ENCODE measurements around the gene ELMOD3. TPM values are rescaled to one million over a fixed set of nuclear protein-coding genes. Genes with fewer than 3 reads are reported as not detected.
A peak's percentile ranks its signal among the peaks of the same experiment; 100 is the strongest.

The ELMOD3 gene
- total RNA-seq, 1 donor from 2014 or later = 13.2 TPM

- no peak for FAIRE-seq
- no peak overlapping the region for H3K4me3 ChIP-seq (ENCODE audit: low read depth, low read length)
- TF ChIP-seq CTCF (IDR thresholded peaks at IDR 0.05; ENCODE audit: insufficient read depth, low read length, severe bottlenecking) = no peak
- no peak for DNase-seq (ENCODE audit: low read depth)
- peaks cover 12% of the 10 kb centered on the region for H3K36me3 ChIP-seq (ENCODE audit: control insufficient read depth, insufficient read depth, low read length)
- no peaks in the 10 kb centered on the region for H3K27me3 ChIP-seq (ENCODE audit: control insufficient read depth, insufficient read depth, low read length)
These were observed 31.2 kb downstream of the ELMOD3 start for GRCh38 chr2:85385746-85386145.

GRCh38 chr2:85387754-85388153, 33.2 kb downstream of the ELMOD3 start:
- peaks cover 18% of the 10 kb centered on the region for H3K36me3 ChIP-seq (ENCODE audit: control insufficient read depth, insufficient read depth, low read length)
- no peak for FAIRE-seq

GRCh38 chr2:85388878-85389538, 34.4 kb downstream of the ELMOD3 start:
- no peak for TF ChIP-seq CTCF (IDR thresholded peaks at IDR 0.05; ENCODE audit: insufficient read depth, low read length, severe bottlenecking)
- Histone ChIP-seq H3K27me3 (ENCODE audit: control insufficient read depth, insufficient read depth, low read length) (no peaks in the 10 kb centered on the region), H3K4me3 (ENCODE audit: low read depth, low read length) (no peak overlapping the region), H3K36me3 (ENCODE audit: control insufficient read depth, insufficient read depth, low read length) (peaks cover 18% of the 10 kb centered on the region)
- no peak for DNase-seq (ENCODE audit: low read depth)
- FAIRE-seq = no peak

More at GRCh38 chr2:85387754-85388153, 33.2 kb downstream of the ELMOD3 start:
- Histone ChIP-seq H3K27me3 (ENCODE audit: control insufficient read depth, insufficient read depth, low read length) (no peaks in the 10 kb centered on the region), H3K4me3 (ENCODE audit: low read depth, low read length) (no peak overlapping the region)
- DNase-seq (ENCODE audit: low read depth) = no peak
- TF ChIP-seq CTCF (IDR thresholded peaks at IDR 0.05; ENCODE audit: insufficient read depth, low read length, severe bottlenecking) = no peak

- peak; percentile 81 for TF ChIP-seq CTCF (IDR thresholded peaks at IDR 0.05; ENCODE audit: insufficient read depth, low read length, severe bottlenecking)
- Histone ChIP-seq H3K4me3 (ENCODE audit: low read depth, low read length) (no peak overlapping the region), H3K27me3 (ENCODE audit: control insufficient read depth, insufficient read depth, low read length) (no peaks in the 10 kb centered on the region), H3K36me3 (ENCODE audit: control insufficient read depth, insufficient read depth, low read length) (peaks cover 32% of the 10 kb centered on the region)
- no peak for DNase-seq (ENCODE audit: low read depth)
- FAIRE-seq = no peak
These were observed 36.5 kb downstream of the ELMOD3 start for GRCh38 chr2:85390941-85391669.

GRCh38 chr2:85393836-85394235, 39.3 kb downstream of the ELMOD3 start:
- no peak overlapping the region for H3K4me3 ChIP-seq (ENCODE audit: low read depth, low read length)
- no peak for TF ChIP-seq CTCF (IDR thresholded peaks at IDR 0.05; ENCODE audit: insufficient read depth, low read length, severe bottlenecking)
- peaks cover 47% of the 10 kb centered on the region for H3K36me3 ChIP-seq (ENCODE audit: control insufficient read depth, insufficient read depth, low read length)
- FAIRE-seq = peak; percentile 23
- no peak for DNase-seq (ENCODE audit: low read depth)
- no peaks in the 10 kb centered on the region for H3K27me3 ChIP-seq (ENCODE audit: control insufficient read depth, insufficient read depth, low read length)
